ENCODE measurements around the gene SYT1. TPM values are rescaled to one million over a fixed set of nuclear protein-coding genes. Genes with fewer than 3 reads are reported as not detected.

The SYT1 gene
- total RNA-seq, 4 donors from 2014 or later, result 9.7 to 24.3 (median 18.3) TPM

DNA sequence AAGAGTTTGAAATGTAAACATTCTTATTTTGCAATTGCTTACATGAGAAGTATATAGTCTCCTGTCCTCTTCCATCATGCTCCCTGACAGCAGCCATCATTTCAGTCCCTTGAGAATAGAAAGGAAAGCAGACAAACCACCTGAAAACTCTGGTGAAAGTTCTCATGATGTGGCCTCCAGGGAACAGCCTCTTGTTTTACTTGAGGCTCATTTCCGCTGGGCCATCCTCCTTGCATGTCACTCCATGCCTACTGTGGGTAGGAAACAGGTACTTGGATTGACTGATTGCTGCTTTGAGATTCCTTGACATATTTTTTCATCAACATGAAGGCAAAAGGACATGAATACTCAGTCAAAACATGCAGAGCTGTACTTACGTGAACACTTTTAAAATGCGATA lies 6.0 kb downstream of the SYT1 start:
- Histone ChIP-seq H3K36me3 (no peaks in the 10 kb centered on the region), H3K9me3 (no peaks in the 10 kb centered on the region), H3K27me3 (no peaks in the 10 kb centered on the region), H3K27ac (no peak overlapping the region), H3K4me1 (no peaks in the 10 kb centered on the region), H3K4me3 (no peak overlapping the region)
- intact Hi-C loops (cut with DNase I; ENCODE audit: low total_unique reads), result no loop called here
- no peak for DNase-seq
- TF ChIP-seq POLR2A (IDR thresholded peaks at IDR 0.05) (no peak), CTCF (IDR thresholded peaks at IDR 0.05) (no peak)

DNA sequence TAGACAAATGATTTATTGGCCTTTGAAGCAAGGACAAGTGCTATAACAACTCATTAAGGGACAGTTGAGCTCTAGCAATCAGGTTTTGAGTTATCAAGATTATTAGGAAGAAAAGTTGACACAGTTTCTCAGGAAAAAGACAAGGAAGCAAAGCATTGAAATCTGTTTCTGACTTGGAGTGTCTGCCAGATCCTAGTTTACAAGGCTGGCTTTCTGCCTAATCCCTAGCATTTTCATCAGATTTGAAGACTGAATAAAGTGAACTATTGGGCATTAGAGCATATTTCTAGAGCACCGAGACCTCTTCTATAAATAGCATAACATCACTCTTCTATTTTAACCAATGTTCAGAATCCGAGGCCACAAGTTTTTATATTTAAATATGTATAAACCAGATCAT lies 7.0 kb downstream of the SYT1 start:
- no peak for TF ChIP-seq POLR2A (IDR thresholded peaks at IDR 0.05)
- no peak for TF ChIP-seq CTCF (IDR thresholded peaks at IDR 0.05)
- H3K4me3 ChIP-seq, result no peak overlapping the region
- no peaks in the 10 kb centered on the region for H3K9me3 ChIP-seq
- H3K36me3 ChIP-seq, result no peaks in the 10 kb centered on the region
- no peak for DNase-seq
- H3K27ac ChIP-seq, result peak overlapping the region; percentile 25 to 41
- H3K27me3 ChIP-seq, result no peaks in the 10 kb centered on the region
- no peaks in the 10 kb centered on the region for H3K4me1 ChIP-seq
- intact Hi-C loops (cut with DNase I; ENCODE audit: low total_unique reads), result no loop called here

GRCh38 chr12:78878459-78878858 lies 13.9 kb downstream of the SYT1 start:
- intact Hi-C loops (cut with DNase I; ENCODE audit: low total_unique reads), result no loop called here
- TF ChIP-seq POLR2A (IDR thresholded peaks at IDR 0.05), result no peak

GRCh38 chr12:78878866-78879265 lies 14.3 kb downstream of the SYT1 start:
- no peak for TF ChIP-seq CTCF (IDR thresholded peaks at IDR 0.05)
- TF ChIP-seq POLR2A (IDR thresholded peaks at IDR 0.05), result no peak
- H3K27ac ChIP-seq, result no peak overlapping the region
- no peaks in the 10 kb centered on the region for H3K9me3 ChIP-seq
- no peaks in the 10 kb centered on the region for H3K36me3 ChIP-seq
- H3K4me1 ChIP-seq, result peaks cover 0 to 5% of the 10 kb centered on the region in 2 donors
- intact Hi-C loops (cut with DNase I; ENCODE audit: low total_unique reads), result no loop called here
- no peak overlapping the region for H3K4me3 ChIP-seq
- DNase-seq, result no peak
- no peaks in the 10 kb centered on the region for H3K27me3 ChIP-seq

More at GRCh38 chr12:78878459-78878858, 13.9 kb downstream of the SYT1 start:
- Histone ChIP-seq H3K4me1 (peaks cover 0 to 5% of the 10 kb centered on the region in 2 donors), H3K27ac (no peak overlapping the region), H3K4me3 (no peak overlapping the region), H3K27me3 (no peaks in the 10 kb centered on the region), H3K9me3 (no peaks in the 10 kb centered on the region), H3K36me3 (no peaks in the 10 kb centered on the region)
- no peak for DNase-seq

GRCh38 chr12:78880078-78880477 lies 15.5 kb downstream of the SYT1 start:
- Histone ChIP-seq H3K4me3 (no peak overlapping the region), H3K9me3 (no peaks in the 10 kb centered on the region), H3K27me3 (no peaks in the 10 kb centered on the region), H3K27ac (no peak overlapping the region), H3K4me1 (peaks cover 0 to 5% of the 10 kb centered on the region in 2 donors), H3K36me3 (no peaks in the 10 kb centered on the region)
- intact Hi-C loops (cut with DNase I; ENCODE audit: low total_unique reads), result no loop called here
- TF ChIP-seq CTCF (IDR thresholded peaks at IDR 0.05) (no peak), POLR2A (IDR thresholded peaks at IDR 0.05) (no peak)
- no peak for DNase-seq

DNA sequence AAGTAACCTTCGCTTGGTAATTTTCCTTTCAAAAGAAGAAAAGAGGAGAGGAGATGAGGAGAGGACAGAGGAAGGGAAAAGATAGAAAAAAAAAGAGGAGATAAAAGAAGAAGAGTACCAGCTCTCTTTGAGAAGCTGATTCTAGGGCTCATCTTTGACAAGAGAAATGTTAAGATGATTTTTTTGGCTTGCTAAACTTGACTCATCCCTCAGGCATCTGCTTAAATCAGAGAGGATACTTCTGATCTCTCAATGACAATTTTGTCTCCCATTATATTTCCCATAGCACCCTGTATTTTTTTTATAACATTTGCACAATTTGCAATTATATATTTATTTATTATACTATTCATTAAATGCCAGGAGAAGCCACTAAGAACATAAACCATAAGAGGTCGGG lies 17.1 kb downstream of the SYT1 start:
- TF ChIP-seq POLR2A (IDR thresholded peaks at IDR 0.05) (no peak), CTCF (IDR thresholded peaks at IDR 0.05) (no peak)
- Histone ChIP-seq H3K27ac (no peak overlapping the region), H3K4me1 (peaks cover 0 to 5% of the 10 kb centered on the region in 2 donors), H3K36me3 (no peaks in the 10 kb centered on the region), H3K9me3 (no peaks in the 10 kb centered on the region), H3K4me3 (no peak overlapping the region), H3K27me3 (no peaks in the 10 kb centered on the region)
- DNase-seq, result no peak
- intact Hi-C loops (cut with DNase I; ENCODE audit: low total_unique reads), result no loop called here

All from uterus (tissue), 4 donors.